Cardiac septum (tissue), 1 donor: ENCODE data around the gene MANEA. TPM values are rescaled to one million over a fixed set of nuclear protein-coding genes. Genes with fewer than 3 reads are reported as not detected.
"Not testable (repeated sequence)": the region's sequence is repeated elsewhere in the genome, so short reads cannot be mapped to it uniquely, and the experiment has no call there.

Source experiments
- DNase-seq: peaks from one replicate; pipeline ENCODE4 v3.0.0-alpha.2; 2020; ENCODE audit warnings: low spot score
- intact Hi-C: fragments of 100-400 bp; cut with DNase I; formaldehyde crosslinking; loops from one replicate; pipeline ENCODE4 v1.14.0; 2022
- total RNA-seq: library from RNA; stranded (reverse); fragmentation: NEBNext Ultra II Directional; extraction: Animal tissue kit (Norgen Biotek cat#: 25700); gene quantifications from one replicate; pipeline ENCODE4 v1.2.1, GENCODE V29; 2021
- donor health status: DM: no; HTN: no; CAD: no.

The MANEA gene
- total RNA-seq, 1 donor from 2014 or later = 5.2 TPM

GRCh38 chr6:95578106-95578410, 723 bp downstream of the MANEA start:
- no peak for DNase-seq
- intact Hi-C loops = no loop called here

GRCh38 chr6:95581073-95581472, 3.7 kb downstream of the MANEA start:
- DNase-seq = no peak
- intact Hi-C loops = no loop called here

GRCh38 chr6:95584226-95584625, 6.9 kb downstream of the MANEA start:
- DNase-seq, intact Hi-C loops: not testable (repeated sequence)

- no peak for DNase-seq
- intact Hi-C loops = no loop called here
Observed at GRCh38 chr6:95587989-95588388, 10.7 kb downstream of the MANEA start.

- no peak for DNase-seq
- intact Hi-C loops = no loop called here
Observed at GRCh38 chr6:95589067-95589466, 11.7 kb downstream of the MANEA start.

- intact Hi-C loops = no loop called here
Observed at GRCh38 chr6:95589826-95590570, 12.7 kb downstream of the MANEA start.

GRCh38 chr6:95593025-95593424, 15.7 kb downstream of the MANEA start:
- intact Hi-C loops = no loop called here

More at GRCh38 chr6:95589826-95590570, 12.7 kb downstream of the MANEA start:
- DNase-seq = no peak

GRCh38 chr6:95596021-95596420, 18.7 kb downstream of the MANEA start:
- no peak for DNase-seq
- intact Hi-C loops = no loop called here

More at GRCh38 chr6:95593025-95593424, 15.7 kb downstream of the MANEA start:
- no peak for DNase-seq

- intact Hi-C loops = no loop called here
- DNase-seq = no peak
Observed at GRCh38 chr6:95599706-95600105, 22.4 kb downstream of the MANEA start.

GRCh38 chr6:95601133-95601532, 23.8 kb downstream of the MANEA start:
- intact Hi-C loops = no loop called here
- no peak for DNase-seq

- intact Hi-C loops = no loop called here
- DNase-seq = no peak
Observed at GRCh38 chr6:95614094-95614493, 36.8 kb downstream of the MANEA start.

GRCh38 chr6:95629551-95629950, 52.2 kb downstream of the MANEA start:
- no peak for DNase-seq

GRCh38 chr6:95636552-95637431, 59.5 kb downstream of the MANEA start:
- DNase-seq = no peak
- intact Hi-C loops = no loop called here

More at GRCh38 chr6:95629551-95629950, 52.2 kb downstream of the MANEA start:
- intact Hi-C loops = no loop called here

GRCh38 chr6:95648636-95649035, 71.3 kb downstream of the MANEA start:
- intact Hi-C loops = no loop called here
- DNase-seq = no peak

GRCh38 chr6:95649451-95649850, 72.1 kb downstream of the MANEA start:
- intact Hi-C loops = no loop called here
- no peak for DNase-seq

- no peak for DNase-seq
- intact Hi-C loops = no loop called here
Observed at GRCh38 chr6:95654176-95654575, 76.8 kb downstream of the MANEA start.

- no peak for DNase-seq
- intact Hi-C loops = no loop called here
Observed at GRCh38 chr6:95658886-95659285, 81.6 kb downstream of the MANEA start.
